ENCODE measurements around the gene RFXANK. TPM values are rescaled to one million over a fixed set of nuclear protein-coding genes. Genes with fewer than 3 reads are reported as not detected.

Gene RFXANK
- total RNA-seq, 4 donors from 2014 or later, result 36.2 to 46.6 (median 40.9) TPM

- peaks cover 59% of the 10 kb centered on the region for H3K27me3 ChIP-seq
- no peak for ATAC-seq
- 3 to 27% methylated on average over 3 to 5 of the region's 5 CpGs for WGBS, 2 donors (ENCODE audit: low coverage in 1 of 2)
Observed at GRCh38 chr19:19250196-19250801, 58.2 kb downstream of the RFXANK start.

More at GRCh38 chr19:19250196-19250801, 58.2 kb downstream of the RFXANK start:
- Histone ChIP-seq H3K9me3 (no peaks in the 10 kb centered on the region), H3K36me3 (no peaks in the 10 kb centered on the region), H3K4me3 (no peak overlapping the region), H3K27ac (no peak overlapping the region), H3K4me1 (no peaks in the 10 kb centered on the region)
- TF ChIP-seq CTCF (IDR thresholded peaks at IDR 0.05) (no peak), EP300 (IDR thresholded peaks at IDR 0.05) (no peak), POLR2AphosphoS5 (IDR thresholded peaks at IDR 0.05) (no peak), POLR2A (IDR thresholded peaks at IDR 0.05) (no peak)

Small RNA genes lying within 50 kb of the gene (small RNA-seq; reads per million reads assigned to genes)
- gene RNU6-1028P, result 0 reads per million in 4 donors

Other genes with a start within 250 kb of the RFXANK start
- gene SUGP2, start 158.7 kb upstream of the RFXANK start, total RNA-seq, result 10 to 100 TPM; 18.6 to 57.4 (median 35.2) TPM
- 10 to 100 TPM; 15.9 to 24.0 (median 19.2) TPM for gene ARMC6, start 158.7 kb upstream of the RFXANK start, total RNA-seq
- 10 to 100 TPM in 3 of 4 donors, 1 to 10 TPM in 1; 8.8 to 16.0 (median 12.9) TPM for gene SLC25A42, start 128.3 kb upstream of the RFXANK start, total RNA-seq
- gene TMEM161A, start 53.8 kb upstream of the RFXANK start, total RNA-seq, result 10 to 100 TPM; 16.7 to 24.5 (median 20.1) TPM
- not detected for gene MEF2B, start 22.0 kb upstream of the RFXANK start, total RNA-seq
- gene BORCS8, start 106 bp upstream of the RFXANK start, total RNA-seq, result 10 to 100 TPM in 3 of 4 donors, 1 to 10 TPM in 1; 9.4 to 28.8 (median 14.7) TPM
- gene NR2C2AP, start 11.2 kb downstream of the RFXANK start, total RNA-seq, result 10 to 100 TPM; 14.0 to 21.4 (median 16.8) TPM
- gene NCAN, start 19.7 kb downstream of the RFXANK start, total RNA-seq, result under 1 TPM in 2 of 4 donors, not detected in 2; 0.19 to 0.31 TPM
- not detected for gene TM6SF2, start 81.0 kb downstream of the RFXANK start, total RNA-seq
- 10 to 100 TPM; 28.4 to 37.6 (median 32.3) TPM for gene SUGP1, start 128.3 kb downstream of the RFXANK start, total RNA-seq
- 10 to 100 TPM; 17.9 to 46.5 (median 39.0) TPM for gene MAU2, start 128.6 kb downstream of the RFXANK start, total RNA-seq
- 10 to 100 TPM; 30.9 to 69.0 (median 36.6) TPM for gene GATAD2A, start 213.4 kb downstream of the RFXANK start, total RNA-seq

All from gastroesophageal sphincter (tissue), 4 donors.